OCI-LY3 (cell line): Measurements from ENCODE around the gene MAP3K2.

Experiments used
- H2AFZ ChIP-seq: fragments of 200-600, 300-600 bp; shearing (Covaris generic); 2 replicates; pipeline ENCODE4 v1.6.0; 2014; ENCODE audit warnings: antibody characterized with exemption, low read depth, low read length
- H3K27ac ChIP-seq: fragments of 200-600, 300-600 bp; sonication (generic); 2 replicates; pipeline ENCODE4 v1.5.1; 2014; ENCODE audit warnings: mild to moderate bottlenecking, low read length, moderate library complexity, mixed read lengths
- H3K27me3 ChIP-seq: fragments of 200-600, 300-600 bp; sonication (generic); 2 replicates; pipeline ENCODE4 v1.6.1; 2014; ENCODE audit warnings: low read depth, low read length, mixed read lengths
- H3K36me3 ChIP-seq: fragments of 200-600, 300-600 bp; sonication (generic); replicated peaks from 2 replicates; pipeline ENCODE3; 2014; ENCODE audit warnings: low read depth, low read length, mixed read lengths
- H3K4me1 ChIP-seq: fragments of 300-600, 200-600 bp; sonication (generic); 2 replicates; pipeline ENCODE4 v1.6.1; 2014; ENCODE audit warnings: low read length, mixed read lengths
- H3K4me2 ChIP-seq: fragments of 200-600, 300-600 bp; sonication (generic); 2 replicates; pipeline ENCODE4 v1.6.1; 2014; ENCODE audit warnings: low read length, mixed read lengths
- H3K4me3 ChIP-seq: fragments of 300-600, 200-600 bp; sonication (generic); 2 replicates; pipeline ENCODE4 v1.5.1; 2014; ENCODE audit warnings: antibody characterized with exemption, mild to moderate bottlenecking, low read length, moderate library complexity
- H3K79me2 ChIP-seq: fragments of 300-600, 200-600 bp; shearing (Covaris generic); 2 replicates; pipeline ENCODE4 v1.6.1; 2014; ENCODE audit warnings: mild to moderate bottlenecking, low read length, mixed read lengths
- H3K9ac ChIP-seq: fragments of 300-600, 200-600 bp; shearing (Covaris generic); 2 replicates; pipeline ENCODE4 v1.6.0; 2014; ENCODE audit warnings: mild to moderate bottlenecking, low read length, moderate library complexity
- H3K9me3 ChIP-seq: fragments of 200-600, 300-600 bp; shearing (Covaris generic); 2 replicates; pipeline ENCODE4 v1.6.1; 2014; ENCODE audit warnings: low read length, mixed read lengths; ENCODE audit not compliant: insufficient read depth
- H4K20me1 ChIP-seq: fragments of 200-600, 300-600 bp; sonication (generic); 2 replicates; pipeline ENCODE4 v1.6.1; 2016; ENCODE audit warnings: low read length, mixed read lengths; ENCODE audit not compliant: insufficient read depth
- CTCF ChIP-seq: fragments of 200-600, 300-600 bp; sonication (generic); IDR thresholded peaks from 2 replicates; pipeline ENCODE4 v1.5.1; 2014; ENCODE audit warnings: antibody characterized with exemption, low read length, low read depth
- EZH2phosphoT487 ChIP-seq: fragments of 200-600 bp; shearing (Covaris generic); IDR thresholded peaks from 2 replicates; pipeline ENCODE4 v1.6.1; 2018; ENCODE audit warnings: antibody characterized with exemption, mixed run types, low read depth

Gene MAP3K2

GRCh38 chr2:127401757-127402695 is 14.3 kb upstream of the MAP3K2 start:
- H3K9ac ChIP-seq = no peak overlapping the region; the same call in 1 of the 2 replicates
- H3K4me2 ChIP-seq = peak overlapping the region; percentile 46
- no peaks in the 10 kb centered on the region for H3K79me2 ChIP-seq
- no peaks in the 10 kb centered on the region for H3K36me3 ChIP-seq
- H3K4me3 ChIP-seq = peak overlapping the region; percentile 7; the same call in 1 of the 2 replicates
- H3K27ac ChIP-seq = peak overlapping the region; percentile 32
- peaks cover 14% of the 10 kb centered on the region; the same call in 1 of the 2 replicates for H3K27me3 ChIP-seq
- H4K20me1 ChIP-seq = no peaks in the 10 kb centered on the region
- H2AFZ ChIP-seq = no peak overlapping the region
- no peaks in the 10 kb centered on the region for H3K9me3 ChIP-seq
- TF ChIP-seq EZH2phosphoT487 = no peak
- TF ChIP-seq CTCF = no peak
- H3K4me1 ChIP-seq = peaks cover 42% of the 10 kb centered on the region

GRCh38 chr2:127400897-127401756 is 13.4 kb upstream of the MAP3K2 start:
- no peak overlapping the region for H2AFZ ChIP-seq
- H3K27me3 ChIP-seq = peaks cover 14% of the 10 kb centered on the region; the same call in 1 of the 2 replicates
- peak overlapping the region; percentile 46 for H3K4me2 ChIP-seq
- H3K4me3 ChIP-seq = peak overlapping the region; percentile 7; the same call in 1 of the 2 replicates
- H3K27ac ChIP-seq = peak overlapping the region; percentile 32; the same call in 1 of the 2 replicates
- H3K4me1 ChIP-seq = peaks cover 42% of the 10 kb centered on the region
- no peak for TF ChIP-seq CTCF
- no peak for TF ChIP-seq EZH2phosphoT487
- no peaks in the 10 kb centered on the region for H3K79me2 ChIP-seq
- H3K36me3 ChIP-seq = no peaks in the 10 kb centered on the region
- H4K20me1 ChIP-seq = no peaks in the 10 kb centered on the region
- no peaks in the 10 kb centered on the region for H3K9me3 ChIP-seq
- no peak overlapping the region; the same call in 1 of the 2 replicates for H3K9ac ChIP-seq

- TF ChIP-seq CTCF (no peak), EZH2phosphoT487 (no peak)
- Histone ChIP-seq H3K4me2 (no peak overlapping the region), H4K20me1 (no peaks in the 10 kb centered on the region), H3K4me3 (no peak overlapping the region), H3K27me3 (peaks cover 14% of the 10 kb centered on the region; the same call in 1 of the 2 replicates), H2AFZ (no peak overlapping the region), H3K27ac (no peak overlapping the region), H3K4me1 (peaks cover 42% of the 10 kb centered on the region), H3K36me3 (no peaks in the 10 kb centered on the region), H3K79me2 (no peaks in the 10 kb centered on the region), H3K9me3 (no peaks in the 10 kb centered on the region), H3K9ac (no peak overlapping the region)
Observed at GRCh38 chr2:127400533-127400896, 12.7 kb upstream of the MAP3K2 start.

GRCh38 chr2:127398239-127398590 is 10.4 kb upstream of the MAP3K2 start:
- no peak overlapping the region for H3K4me3 ChIP-seq
- TF ChIP-seq EZH2phosphoT487 (no peak), CTCF (no peak)
- H3K27me3 ChIP-seq = peaks cover 6% of the 10 kb centered on the region; the same call in 1 of the 2 replicates
- no peak overlapping the region for H3K27ac ChIP-seq
- H3K36me3 ChIP-seq = no peaks in the 10 kb centered on the region
- no peak overlapping the region for H3K4me2 ChIP-seq
- no peak overlapping the region for H3K9ac ChIP-seq
- no peak overlapping the region for H2AFZ ChIP-seq
- H3K4me1 ChIP-seq = peaks cover 30% of the 10 kb centered on the region
- H3K9me3 ChIP-seq = no peaks in the 10 kb centered on the region
- H3K79me2 ChIP-seq = no peaks in the 10 kb centered on the region
- H4K20me1 ChIP-seq = no peaks in the 10 kb centered on the region
